ENCODE results near the gene OR52B2.
A peak's percentile ranks its signal among the peaks of the same experiment; 100 is the strongest.

OR52B2 gene
- 0 to 0.13 (median 0) reads per million in 18 experiments for total RNA-seq

GRCh38 chr11:6170226-6170625 is at the start of gene OR52B2:
TSS of gene OR52B2 (minus strand) at chr11:6170326. CDS start at chr11:6170326, 0 bp downstream.
- DNase-seq = no peak

- peak; percentile 68 to 72 for DNase-seq
These were observed 49.2 kb upstream of the OR52B2 start for GRCh38 chr11:6219359-6219758.

- no peak for DNase-seq
These were observed 47.6 kb upstream of the OR52B2 start for GRCh38 chr11:6217722-6218121.

GRCh38 chr11:6216501-6216900 is 46.4 kb upstream of the OR52B2 start:
- DNase-seq = no peak

- DNase-seq = no peak
These were observed 44.4 kb upstream of the OR52B2 start for GRCh38 chr11:6214530-6214929.

- DNase-seq = no peak
These were observed 40.3 kb upstream of the OR52B2 start for GRCh38 chr11:6210274-6210955.

- DNase-seq = no peak
These were observed 39.7 kb upstream of the OR52B2 start for GRCh38 chr11:6209801-6210200.

GRCh38 chr11:6206456-6207180 is 36.5 kb upstream of the OR52B2 start:
- DNase-seq = no peak

GRCh38 chr11:6205366-6205765 is 35.2 kb upstream of the OR52B2 start, which contains the start of gene C11orf42:
TSS of gene C11orf42 (plus strand) at chr11:6205557. CDS start at chr11:6205616, 59 bp downstream.
- no peak for DNase-seq

GRCh38 chr11:6204706-6205105 is 34.6 kb upstream of the OR52B2 start:
- DNase-seq = peak; percentile 79 to 94

GRCh38 chr11:6203327-6203726 is 33.2 kb upstream of the OR52B2 start:
- no peak for DNase-seq

- no peak for DNase-seq
These were observed 31.9 kb upstream of the OR52B2 start for GRCh38 chr11:6202041-6202440.

GRCh38 chr11:6201481-6201880 is 31.4 kb upstream of the OR52B2 start:
- peak; percentile 69 to 88 for DNase-seq

GRCh38 chr11:6200975-6201374 is 30.8 kb upstream of the OR52B2 start:
- peak; percentile 97 to 98 for DNase-seq

GRCh38 chr11:6199174-6199810 is 29.2 kb upstream of the OR52B2 start, which contains the start of gene OR52W1:
TSS of gene OR52W1 (plus strand) at chr11:6199224. CDS start at chr11:6199224, 0 bp downstream.
- DNase-seq = no peak

- no peak for DNase-seq
These were observed 27.5 kb upstream of the OR52B2 start for GRCh38 chr11:6197466-6198200.

- DNase-seq = no peak
These were observed 26.3 kb upstream of the OR52B2 start for GRCh38 chr11:6196396-6196795.

GRCh38 chr11:6194065-6194581 is 24.0 kb upstream of the OR52B2 start:
- DNase-seq = peak; percentile 63 to 71

- peak; percentile 67 to 91 for DNase-seq
These were observed 21.6 kb upstream of the OR52B2 start for GRCh38 chr11:6191742-6192141.

- no peak for DNase-seq
These were observed 5.3 kb upstream of the OR52B2 start for GRCh38 chr11:6175440-6175839.

GRCh38 chr11:6156628-6157359 is 13.3 kb downstream of the OR52B2 start:
- peak in 1 of 2 donors; percentile 34 for DNase-seq

- no peak for DNase-seq
These were observed 18.0 kb downstream of the OR52B2 start for GRCh38 chr11:6152126-6152525.
